ENCODE data around the gene SF3A2. TPM values are rescaled to one million over a fixed set of nuclear protein-coding genes. Genes with fewer than 3 reads are reported as not detected.
A peak's percentile ranks its signal among the peaks of the same experiment; 100 is the strongest.

The SF3A2 gene
- total RNA-seq, 1 donor from 2014 or later = 107 TPM

GRCh38 chr19:2252797-2253105, 16.1 kb downstream of the SF3A2 start:
- H3K4me3 Mint-ChIP-seq = peak overlapping the region; percentile 70
- peaks cover 2% of the 10 kb centered on the region for H3K27me3 Mint-ChIP-seq
- peaks cover 42% of the 10 kb centered on the region for H3K4me1 Mint-ChIP-seq
- no peak for ATAC-seq (ENCODE audit: low read depth)
- DNase-seq = no peak
- ChIA-PET POLR2A (interaction anchor here (0.5 to 8.8 kb wide), 8 partner anchors 11 to 355 kb away, joined by 3 to 96 read pairs (median 6); no protein-coding TSS in a partner anchor), CTCF (interaction anchor here (0.7 to 4.2 kb wide), 4 partner anchors 12 to 20 kb away, joined by 3 to 17 read pairs (median 4); no protein-coding TSS in a partner anchor)
- no peaks in the 10 kb centered on the region for H3K9me3 Mint-ChIP-seq
- no peak for TF ChIP-seq CTCF (IDR thresholded peaks at IDR 0.05)
- H3K36me3 Mint-ChIP-seq (ENCODE audit: low read depth) = peaks cover 6% of the 10 kb centered on the region
- intact Hi-C loops (cut with micrococcal nuclease) = loop anchor here (1.0 kb wide), 2 partner anchors 16 to 21 kb away; partner anchors contain the start of genes PLEKHJ1 and SF3A2
- H3K27ac Mint-ChIP-seq = no peak overlapping the region

- H3K36me3 Mint-ChIP-seq (ENCODE audit: low read depth) = peaks cover 6% of the 10 kb centered on the region
- H3K27me3 Mint-ChIP-seq = peaks cover 2% of the 10 kb centered on the region
- ChIA-PET POLR2A (interaction anchor here (0.5 to 8.8 kb wide), 9 partner anchors 11 to 356 kb away, joined by 3 to 96 read pairs (median 5); no protein-coding TSS in a partner anchor), CTCF (interaction anchor here (0.7 to 4.2 kb wide), 8 partner anchors 12 to 138 kb away, joined by 3 to 17 read pairs (median 4); no protein-coding TSS in a partner anchor)
- ATAC-seq (ENCODE audit: low read depth) (peak; percentile 29), DNase-seq (peak; percentile 59)
- peaks cover 49% of the 10 kb centered on the region for H3K4me1 Mint-ChIP-seq
- no peaks in the 10 kb centered on the region for H3K9me3 Mint-ChIP-seq
- H3K27ac Mint-ChIP-seq = no peak overlapping the region
- intact Hi-C loops (cut with micrococcal nuclease) = loop anchor here (1.0 kb wide), 2 partner anchors 17 to 20 kb away; partner anchors contain the start of genes PLEKHJ1 and SF3A2
- H3K4me3 Mint-ChIP-seq = peak overlapping the region; percentile 70
- no peak for TF ChIP-seq CTCF (IDR thresholded peaks at IDR 0.05)
Observed at GRCh38 chr19:2253106-2254063, 16.8 kb downstream of the SF3A2 start.

GRCh38 chr19:2254064-2254872, 17.6 kb downstream of the SF3A2 start:
- CTCF ChIA-PET = interaction anchor here (0.9 to 1.8 kb wide), 4 partner anchors 18 to 138 kb away, joined by 3 to 7 read pairs (median 4); no protein-coding TSS in a partner anchor
- intact Hi-C loops (cut with micrococcal nuclease) = no loop called here
- H3K9me3 Mint-ChIP-seq = no peaks in the 10 kb centered on the region
- DNase-seq (no peak), ATAC-seq (ENCODE audit: low read depth) (no peak)
- H3K4me3 Mint-ChIP-seq = peak overlapping the region; percentile 69
- POLR2A ChIA-PET = interaction anchor here (0.5 to 8.8 kb wide), 7 partner anchors 9 to 222 kb away, joined by 3 to 96 read pairs (median 4); partner anchors contain the start of gene GADD45B
- peaks cover 55% of the 10 kb centered on the region for H3K4me1 Mint-ChIP-seq
- no peak overlapping the region for H3K27ac Mint-ChIP-seq
- no peaks in the 10 kb centered on the region for H3K36me3 Mint-ChIP-seq (ENCODE audit: low read depth)
- no peak for TF ChIP-seq CTCF (IDR thresholded peaks at IDR 0.05)
- H3K27me3 Mint-ChIP-seq = peaks cover 2% of the 10 kb centered on the region

GRCh38 chr19:2255112-2255845, 18.7 kb downstream of the SF3A2 start:
- no peaks in the 10 kb centered on the region for H3K9me3 Mint-ChIP-seq
- CTCF ChIA-PET = interaction anchor here (1.8 kb wide), 1 partner anchor 17 kb away, joined by 7 read pairs; no protein-coding TSS in a partner anchor
- H3K4me3 Mint-ChIP-seq = no peak overlapping the region
- TF ChIP-seq CTCF (IDR thresholded peaks at IDR 0.05) = no peak
- no peak overlapping the region for H3K27ac Mint-ChIP-seq
- POLR2A ChIA-PET = interaction anchor here (0.5 to 8.8 kb wide), 6 partner anchors 8 to 923 kb away, joined by 3 to 96 read pairs (median 4); partner anchors contain the start of gene S1PR4
- H3K36me3 Mint-ChIP-seq (ENCODE audit: low read depth) = no peaks in the 10 kb centered on the region
- intact Hi-C loops (cut with micrococcal nuclease) = no loop called here
- DNase-seq (no peak), ATAC-seq (ENCODE audit: low read depth) (no peak)
- H3K4me1 Mint-ChIP-seq = peaks cover 62% of the 10 kb centered on the region
- no peaks in the 10 kb centered on the region for H3K27me3 Mint-ChIP-seq

Data from activated B cell treated with CpG ODN at 0.5 μM for 24 hours (primary cell).